ENCODE measurements around the gene CHTF18.

The CHTF18 gene

DNA sequence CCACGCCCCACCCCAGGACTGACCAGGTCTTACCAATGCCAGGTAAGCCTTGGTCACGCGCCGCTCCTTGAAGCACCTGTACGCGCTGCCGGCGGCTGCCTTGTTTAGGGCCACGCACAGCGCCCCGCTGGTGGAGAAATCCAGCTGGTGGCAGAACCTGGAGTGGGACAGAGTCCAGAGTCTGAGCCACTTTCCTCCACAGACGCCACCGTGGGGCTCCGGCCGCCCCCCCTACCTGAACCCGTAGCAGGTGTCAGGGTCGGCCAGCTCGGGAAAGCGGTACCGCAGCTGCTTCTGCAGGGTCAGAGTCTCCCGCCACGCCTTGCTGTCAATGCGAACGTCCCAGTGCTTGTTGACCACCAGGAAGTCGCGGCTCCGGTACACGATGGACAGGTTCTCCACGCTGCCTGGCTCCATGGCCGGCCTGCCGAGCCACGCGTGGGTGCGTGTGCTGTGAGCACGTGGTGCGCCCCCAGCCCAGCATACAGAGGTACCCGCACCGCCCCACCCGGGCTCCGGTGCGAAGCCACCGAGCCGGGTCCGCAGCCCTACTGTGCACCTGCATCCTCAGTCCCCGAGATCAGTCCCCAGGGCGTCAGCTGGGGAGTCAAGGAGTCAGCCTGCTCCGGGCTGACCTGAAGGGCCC is 976 bp upstream of the CHTF18 start:
- Histone ChIP-seq H3K4me1 (ENCODE audit: insufficient read depth, low read length, poor library complexity, severe bottlenecking) (no peaks in the 10 kb centered on the region), H3K9me3 (ENCODE audit: insufficient read depth, low read depth, low read length) (no peaks in the 10 kb centered on the region), H4K20me1 (ENCODE audit: insufficient read depth, low read length, poor library complexity, severe bottlenecking) (no peaks in the 10 kb centered on the region), H3K27me3 (ENCODE audit: insufficient read depth, low read length, poor library complexity, severe bottlenecking) (no peaks in the 10 kb centered on the region), H3K4me3 (ENCODE audit: low read length, poor library complexity, severe bottlenecking) (peak overlapping the region; percentile 82), H3K4me2 (ENCODE audit: low read depth, low read length, poor library complexity, severe bottlenecking) (peak overlapping the region; percentile 66), H3K9ac (ENCODE audit: low read depth, low read length, poor library complexity, severe bottlenecking) (peak overlapping the region; percentile 81), H3K79me2 (ENCODE audit: insufficient read depth, low read length) (peaks cover 30% of the 10 kb centered on the region; the same call in 1 of the 2 replicates), H2AFZ (ENCODE audit: low read length) (no peak overlapping the region), H3K36me3 (ENCODE audit: insufficient read depth, low read length) (no peaks in the 10 kb centered on the region), H3F3A (ENCODE audit: low read depth) (no peaks in the 10 kb centered on the region), H3K9me2 (replicated peaks; ENCODE audit: low read depth, low read length) (no peaks in the 10 kb centered on the region)
- TF ChIP-seq EZH2phosphoT487 (IDR thresholded peaks at IDR 0.05; ENCODE audit: borderline replicate concordance) (no peak), CTCF (conservative IDR thresholded peaks at IDR 0.05; ENCODE audit: low read length) (no peak)

- Histone ChIP-seq H3K9me3 (ENCODE audit: insufficient read depth, low read depth, low read length) (no peaks in the 10 kb centered on the region), H2AFZ (ENCODE audit: low read length) (0 out of 2 replicates have a peak within 1 kb of the TSS, but pooled peaks have one; percentile 65), H3K4me1 (ENCODE audit: insufficient read depth, low read length, poor library complexity, severe bottlenecking) (no peaks in the 10 kb centered on the region), H3K9ac (ENCODE audit: low read depth, low read length, poor library complexity, severe bottlenecking) (peak within 1 kb of the TSS; percentile 85), H3K4me3 (ENCODE audit: low read length, poor library complexity, severe bottlenecking) (peak within 1 kb of the TSS; percentile 82), H4K20me1 (ENCODE audit: insufficient read depth, low read length, poor library complexity, severe bottlenecking) (no peaks in the 10 kb centered on the region), H3F3A (ENCODE audit: low read depth) (no peaks in the 10 kb centered on the region), H3K27me3 (ENCODE audit: insufficient read depth, low read length, poor library complexity, severe bottlenecking) (no peaks in the 10 kb centered on the region), H3K36me3 (ENCODE audit: insufficient read depth, low read length) (no peaks in the 10 kb centered on the region), H3K79me2 (ENCODE audit: insufficient read depth, low read length) (peaks cover 30% of the 10 kb centered on the region; the same call in 1 of the 2 replicates), H3K4me2 (ENCODE audit: low read depth, low read length, poor library complexity, severe bottlenecking) (peak within 1 kb of the TSS; percentile 67), H3K9me2 (replicated peaks; ENCODE audit: low read depth, low read length) (no peaks in the 10 kb centered on the region)
- no peak for TF ChIP-seq EZH2phosphoT487 (IDR thresholded peaks at IDR 0.05; ENCODE audit: borderline replicate concordance)
- TF ChIP-seq CTCF (conservative IDR thresholded peaks at IDR 0.05; ENCODE audit: low read length), result no peak
These were observed 432 bp upstream of the CHTF18 start, which contains the start of gene RPUSD1 for GRCh38 chr16:787978-788398. Gene RPUSD1, minus strand, starts transcription at chr16:788381. Its CDS starts 644 bp downstream, at chr16:787737.

GRCh38 chr16:789191-789850 is 901 bp downstream of the CHTF18 start:
- Histone ChIP-seq H3K4me1 (ENCODE audit: insufficient read depth, low read length, poor library complexity, severe bottlenecking) (no peaks in the 10 kb centered on the region), H3K9me2 (replicated peaks; ENCODE audit: low read depth, low read length) (no peaks in the 10 kb centered on the region), H3K4me3 (ENCODE audit: low read length, poor library complexity, severe bottlenecking) (peak overlapping the region; percentile 76), H2AFZ (ENCODE audit: low read length) (no peak overlapping the region), H3K4me2 (ENCODE audit: low read depth, low read length, poor library complexity, severe bottlenecking) (peak overlapping the region; percentile 67), H4K20me1 (ENCODE audit: insufficient read depth, low read length, poor library complexity, severe bottlenecking) (no peaks in the 10 kb centered on the region), H3K79me2 (ENCODE audit: insufficient read depth, low read length) (peaks cover 30% of the 10 kb centered on the region; the same call in 1 of the 2 replicates), H3K9ac (ENCODE audit: low read depth, low read length, poor library complexity, severe bottlenecking) (peak overlapping the region; percentile 85), H3F3A (ENCODE audit: low read depth) (no peaks in the 10 kb centered on the region), H3K9me3 (ENCODE audit: insufficient read depth, low read depth, low read length) (no peaks in the 10 kb centered on the region), H3K36me3 (ENCODE audit: insufficient read depth, low read length) (no peaks in the 10 kb centered on the region), H3K27me3 (ENCODE audit: insufficient read depth, low read length, poor library complexity, severe bottlenecking) (no peaks in the 10 kb centered on the region)
- no peak for TF ChIP-seq CTCF (conservative IDR thresholded peaks at IDR 0.05; ENCODE audit: low read length)
- TF ChIP-seq EZH2phosphoT487 (IDR thresholded peaks at IDR 0.05; ENCODE audit: borderline replicate concordance), result no peak

All from Loucy (cell line).